OCI-LY3 (cell line): ENCODE measurements around the gene FANCC.
"Not testable (repeated sequence)": the region's sequence is repeated elsewhere in the genome, so short reads cannot be mapped to it uniquely, and the experiment has no call there.

Source experiments
- H2AFZ ChIP-seq: fragments of 200-600, 300-600 bp; shearing (Covaris generic); 2 replicates; pipeline ENCODE4 v1.6.0; 2014; ENCODE audit warnings: antibody characterized with exemption, low read depth, low read length
- H3K27ac ChIP-seq: fragments of 200-600, 300-600 bp; sonication (generic); 2 replicates; pipeline ENCODE4 v1.5.1; 2014; ENCODE audit warnings: mild to moderate bottlenecking, low read length, moderate library complexity, mixed read lengths
- H3K27me3 ChIP-seq: fragments of 200-600, 300-600 bp; sonication (generic); 2 replicates; pipeline ENCODE4 v1.6.1; 2014; ENCODE audit warnings: low read depth, low read length, mixed read lengths
- H3K36me3 ChIP-seq: fragments of 200-600, 300-600 bp; sonication (generic); replicated peaks from 2 replicates; pipeline ENCODE3; 2014; ENCODE audit warnings: low read depth, low read length, mixed read lengths
- H3K4me1 ChIP-seq: fragments of 300-600, 200-600 bp; sonication (generic); 2 replicates; pipeline ENCODE4 v1.6.1; 2014; ENCODE audit warnings: low read length, mixed read lengths
- H3K4me2 ChIP-seq: fragments of 200-600, 300-600 bp; sonication (generic); 2 replicates; pipeline ENCODE4 v1.6.1; 2014; ENCODE audit warnings: low read length, mixed read lengths
- H3K4me3 ChIP-seq: fragments of 300-600, 200-600 bp; sonication (generic); 2 replicates; pipeline ENCODE4 v1.5.1; 2014; ENCODE audit warnings: antibody characterized with exemption, mild to moderate bottlenecking, low read length, moderate library complexity
- H3K79me2 ChIP-seq: fragments of 300-600, 200-600 bp; shearing (Covaris generic); 2 replicates; pipeline ENCODE4 v1.6.1; 2014; ENCODE audit warnings: mild to moderate bottlenecking, low read length, mixed read lengths
- H3K9ac ChIP-seq: fragments of 300-600, 200-600 bp; shearing (Covaris generic); 2 replicates; pipeline ENCODE4 v1.6.0; 2014; ENCODE audit warnings: mild to moderate bottlenecking, low read length, moderate library complexity
- H3K9me3 ChIP-seq: fragments of 200-600, 300-600 bp; shearing (Covaris generic); 2 replicates; pipeline ENCODE4 v1.6.1; 2014; ENCODE audit warnings: low read length, mixed read lengths; ENCODE audit not compliant: insufficient read depth
- H4K20me1 ChIP-seq: fragments of 200-600, 300-600 bp; sonication (generic); 2 replicates; pipeline ENCODE4 v1.6.1; 2016; ENCODE audit warnings: low read length, mixed read lengths; ENCODE audit not compliant: insufficient read depth
- EZH2phosphoT487 ChIP-seq: fragments of 200-600 bp; shearing (Covaris generic); IDR thresholded peaks from 2 replicates; pipeline ENCODE4 v1.6.1; 2018; ENCODE audit warnings: antibody characterized with exemption, mixed run types, low read depth
- TF ChIP-seq, protein P1 (sequence below): fragments of 200-600, 300-600 bp; sonication (generic); IDR thresholded peaks from 2 replicates; pipeline ENCODE4 v1.5.1; 2014; ENCODE audit warnings: antibody characterized with exemption, low read length, low read depth

The FANCC gene

DNA sequence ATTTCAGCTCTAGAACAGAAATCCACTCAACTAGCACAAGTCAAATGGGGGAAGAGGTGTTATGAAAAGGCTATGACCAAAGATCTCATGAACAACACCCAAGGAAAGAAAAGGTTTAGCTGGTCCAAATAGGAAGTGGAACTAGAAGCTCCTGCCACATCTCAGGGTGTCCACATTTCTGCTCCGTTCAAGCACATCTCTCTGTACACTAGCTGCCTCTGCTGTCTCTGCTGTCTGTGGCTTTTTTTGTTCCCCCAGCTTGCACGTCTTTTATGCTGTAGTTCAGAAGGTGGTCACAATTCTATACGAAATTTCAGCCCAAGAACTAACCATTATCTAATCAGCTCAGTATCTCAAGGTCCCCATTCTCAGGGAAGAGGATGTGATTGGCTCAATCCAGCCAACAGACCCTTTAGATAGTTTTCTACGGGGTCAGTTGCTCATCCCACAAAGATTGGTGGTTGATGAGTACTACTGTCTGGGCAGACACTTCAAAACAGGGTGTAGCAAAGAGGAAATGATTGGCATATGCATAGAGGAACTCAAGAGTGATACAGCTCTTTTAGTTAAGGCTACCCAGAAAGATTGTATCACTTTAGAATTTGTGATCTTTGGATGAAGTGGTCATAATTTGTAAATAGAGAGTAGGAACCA, 44.0 kb downstream of the FANCC start:
- H3K9me3 ChIP-seq: no peaks in the 10 kb centered on the region
- H4K20me1 ChIP-seq: peaks cover 2% of the 10 kb centered on the region; the same call in 1 of the 2 replicates
- H3K27me3 ChIP-seq: no peaks in the 10 kb centered on the region
- peaks cover 9% of the 10 kb centered on the region; the same call in 1 of the 2 replicates for H3K79me2 ChIP-seq
- H3K4me3 ChIP-seq: no peak overlapping the region
- peaks cover 9% of the 10 kb centered on the region for H3K4me1 ChIP-seq
- TF ChIP-seq, protein P1, sequence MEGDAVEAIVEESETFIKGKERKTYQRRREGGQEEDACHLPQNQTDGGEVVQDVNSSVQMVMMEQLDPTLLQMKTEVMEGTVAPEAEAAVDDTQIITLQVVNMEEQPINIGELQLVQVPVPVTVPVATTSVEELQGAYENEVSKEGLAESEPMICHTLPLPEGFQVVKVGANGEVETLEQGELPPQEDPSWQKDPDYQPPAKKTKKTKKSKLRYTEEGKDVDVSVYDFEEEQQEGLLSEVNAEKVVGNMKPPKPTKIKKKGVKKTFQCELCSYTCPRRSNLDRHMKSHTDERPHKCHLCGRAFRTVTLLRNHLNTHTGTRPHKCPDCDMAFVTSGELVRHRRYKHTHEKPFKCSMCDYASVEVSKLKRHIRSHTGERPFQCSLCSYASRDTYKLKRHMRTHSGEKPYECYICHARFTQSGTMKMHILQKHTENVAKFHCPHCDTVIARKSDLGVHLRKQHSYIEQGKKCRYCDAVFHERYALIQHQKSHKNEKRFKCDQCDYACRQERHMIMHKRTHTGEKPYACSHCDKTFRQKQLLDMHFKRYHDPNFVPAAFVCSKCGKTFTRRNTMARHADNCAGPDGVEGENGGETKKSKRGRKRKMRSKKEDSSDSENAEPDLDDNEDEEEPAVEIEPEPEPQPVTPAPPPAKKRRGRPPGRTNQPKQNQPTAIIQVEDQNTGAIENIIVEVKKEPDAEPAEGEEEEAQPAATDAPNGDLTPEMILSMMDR: no peak
- TF ChIP-seq EZH2phosphoT487: no peak
- H2AFZ ChIP-seq: no peak overlapping the region
- no peak overlapping the region for H3K9ac ChIP-seq
- no peaks in the 10 kb centered on the region for H3K36me3 ChIP-seq
- H3K27ac ChIP-seq: no peak overlapping the region
- no peak overlapping the region for H3K4me2 ChIP-seq

DNA sequence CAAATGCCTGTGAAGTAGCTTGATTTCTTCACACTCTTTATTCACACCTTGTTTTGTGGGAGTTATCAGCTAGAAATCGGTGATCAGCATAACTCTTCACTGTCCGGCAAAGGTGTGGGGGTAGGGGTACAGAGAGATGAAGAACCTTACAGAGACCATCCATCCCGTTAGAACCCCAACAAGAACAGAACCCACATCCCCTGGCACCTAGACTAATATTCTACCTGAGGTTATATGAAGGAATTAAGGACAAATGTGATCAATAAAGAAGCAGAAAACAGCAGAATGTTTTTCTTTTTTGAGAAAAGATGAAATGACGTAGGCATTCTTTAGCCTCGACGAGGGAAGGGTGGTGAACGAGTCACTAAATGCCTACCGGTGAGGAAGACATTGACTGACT, 44.7 kb downstream of the FANCC start:
- no peak overlapping the region for H3K4me3 ChIP-seq
- no peak overlapping the region for H3K27ac ChIP-seq
- TF ChIP-seq, protein P1: no peak
- no peak for TF ChIP-seq EZH2phosphoT487
- H3K79me2 ChIP-seq: peaks cover 13% of the 10 kb centered on the region; the same call in 1 of the 2 replicates
- H2AFZ ChIP-seq: no peak overlapping the region
- H4K20me1 ChIP-seq: peaks cover 4% of the 10 kb centered on the region; the same call in 1 of the 2 replicates
- peaks cover 15% of the 10 kb centered on the region for H3K4me1 ChIP-seq
- H3K27me3 ChIP-seq: no peaks in the 10 kb centered on the region
- H3K9me3 ChIP-seq: no peaks in the 10 kb centered on the region
- H3K36me3 ChIP-seq: no peaks in the 10 kb centered on the region
- H3K4me2 ChIP-seq: no peak overlapping the region
- no peak overlapping the region for H3K9ac ChIP-seq

DNA sequence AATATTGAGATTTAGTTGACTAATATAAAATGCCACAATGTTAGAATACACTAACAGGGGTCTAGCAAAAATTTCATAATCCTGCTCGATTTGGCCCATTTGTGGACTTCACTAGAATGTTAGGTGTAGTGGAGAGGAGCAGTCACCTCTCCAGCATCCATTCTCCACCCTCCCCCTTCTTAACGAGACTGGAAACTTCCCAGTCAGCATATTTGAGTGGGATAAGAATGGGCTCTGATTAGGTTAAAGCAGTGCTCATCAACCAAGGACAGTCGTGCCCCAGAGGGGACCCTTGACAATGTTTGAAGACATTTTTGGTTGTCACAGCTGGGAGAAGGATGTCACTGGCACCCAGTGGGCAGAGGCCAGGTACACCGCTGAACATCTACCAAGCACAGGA, 46.7 kb downstream of the FANCC start:
- Histone ChIP-seq H4K20me1 (peaks cover 10% of the 10 kb centered on the region), H3K4me3 (no peak overlapping the region), H3K27me3 (peaks cover 7% of the 10 kb centered on the region), H3K9ac (no peak overlapping the region), H3K79me2 (peaks cover 14% of the 10 kb centered on the region), H3K4me1 (peaks cover 36% of the 10 kb centered on the region), H2AFZ (no peak overlapping the region), H3K4me2 (no peak overlapping the region), H3K36me3 (no peaks in the 10 kb centered on the region), H3K9me3 (no peaks in the 10 kb centered on the region), H3K27ac (no peak overlapping the region)
- no peak for TF ChIP-seq EZH2phosphoT487
- TF ChIP-seq, protein P1: no peak

DNA sequence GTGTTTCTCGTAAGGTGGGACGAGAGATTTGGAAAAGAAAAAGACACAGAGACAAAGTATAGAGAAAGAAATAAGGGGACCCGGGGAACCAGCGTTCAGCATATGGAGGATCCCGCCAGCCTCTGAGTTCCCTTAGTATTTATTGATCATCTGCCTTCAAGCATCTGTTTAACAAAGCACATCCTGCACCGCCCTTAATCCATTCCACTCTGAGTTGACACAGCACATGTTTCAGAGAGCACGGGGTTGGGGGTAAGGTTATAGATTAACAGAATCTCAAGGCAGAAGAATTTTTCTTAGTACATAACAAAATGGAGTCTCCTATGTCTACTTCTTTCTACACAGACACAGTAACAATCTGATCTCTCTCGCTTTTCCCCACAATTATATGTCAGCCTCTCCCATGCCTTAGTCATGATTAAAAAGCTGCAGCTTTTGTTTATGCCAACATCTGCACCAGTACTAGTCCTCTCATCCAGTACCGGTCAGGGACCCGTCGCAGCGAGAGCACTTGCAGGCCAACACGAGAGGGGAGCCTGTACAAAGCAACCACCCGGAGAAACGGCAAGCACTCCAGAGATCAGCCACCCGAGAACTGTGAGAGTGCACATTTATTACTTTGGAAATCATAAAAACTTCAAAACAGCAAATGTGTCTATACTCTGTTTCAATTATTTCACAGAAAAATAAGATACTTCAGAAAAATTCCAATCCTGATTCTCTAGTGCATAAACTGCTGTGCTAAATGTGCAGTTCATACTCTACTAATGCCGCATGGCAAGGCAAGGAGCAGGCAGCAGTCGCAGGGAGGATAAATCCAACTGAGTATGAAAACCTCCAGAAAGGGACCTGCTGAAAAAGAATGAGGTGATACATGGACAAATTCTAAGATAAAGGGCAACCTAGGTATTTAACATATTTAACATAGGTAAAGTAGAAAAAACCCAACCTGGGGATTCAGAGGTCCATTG, 47.4 kb downstream of the FANCC start:
- H3K79me2 ChIP-seq: peaks cover 17% of the 10 kb centered on the region
- peaks cover 17% of the 10 kb centered on the region for H4K20me1 ChIP-seq
- not testable (repeated sequence) for H3K27ac ChIP-seq, H3K36me3 ChIP-seq, H2AFZ ChIP-seq, H3K9me3 ChIP-seq, H3K4me3 ChIP-seq, H3K4me2 ChIP-seq, H3K9ac ChIP-seq
- peaks cover 13% of the 10 kb centered on the region for H3K27me3 ChIP-seq
- peaks cover 39% of the 10 kb centered on the region for H3K4me1 ChIP-seq
